ENCODE results near the gene GKN1.
"Not testable (repeated sequence)": the region's sequence is repeated elsewhere in the genome, so short reads cannot be mapped to it uniquely, and the experiment has no call there.

The GKN1 gene

DNA sequence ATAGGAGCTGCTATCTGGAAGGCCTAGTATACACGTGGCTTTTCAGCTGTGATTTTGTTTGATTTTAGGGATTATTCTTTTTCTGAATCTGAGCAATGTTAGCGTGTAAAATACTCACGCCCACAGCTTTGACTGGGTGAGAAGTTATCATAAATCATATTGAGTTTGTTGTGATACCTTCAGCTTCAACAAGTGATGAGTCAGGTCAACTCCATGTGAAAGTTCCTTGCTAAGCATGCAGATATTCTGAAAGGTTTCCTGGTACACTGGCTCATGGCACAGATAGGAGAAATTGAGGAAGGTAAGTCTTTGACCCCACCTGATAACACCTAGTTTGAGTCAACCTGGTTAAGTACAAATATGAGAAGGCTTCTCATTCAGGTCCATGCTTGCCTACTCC lies at the start of gene GKN1:
Gene GKN1, plus strand, starts transcription at position 386 of the 400 bp plus-strand sequence. CDS start 42 bp downstream, outside the sequence.
- no peak for DNase-seq

DNA sequence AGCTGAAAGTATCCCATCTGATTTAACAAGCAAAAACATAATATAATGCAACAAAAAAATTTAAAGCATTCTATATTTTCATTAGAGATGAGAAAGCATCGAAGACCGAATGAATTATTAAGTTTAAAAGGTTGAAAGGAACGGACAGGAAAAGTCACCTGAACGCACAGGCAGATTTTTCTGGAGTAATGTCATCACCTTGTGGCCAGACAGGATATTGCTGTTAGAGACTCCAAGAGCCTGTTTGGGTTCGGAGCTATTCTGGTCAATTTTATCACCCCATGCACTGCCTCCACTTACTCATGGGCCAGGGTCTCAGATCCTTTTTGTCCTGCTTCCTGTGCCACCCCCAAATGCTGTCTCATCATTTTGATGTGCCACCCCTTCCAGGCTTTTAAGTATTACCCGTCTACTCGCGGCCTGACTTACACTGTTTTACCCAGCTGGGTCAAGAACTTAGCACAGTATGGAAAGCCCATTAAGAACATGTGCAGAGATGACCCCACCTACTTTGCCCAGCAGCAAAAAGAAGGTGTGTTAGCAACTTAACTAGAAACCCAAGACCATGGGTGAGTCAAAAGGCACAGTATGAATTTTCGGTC lies 49.0 kb upstream of the GKN1 start:
- peak; percentile 20 for DNase-seq

DNA sequence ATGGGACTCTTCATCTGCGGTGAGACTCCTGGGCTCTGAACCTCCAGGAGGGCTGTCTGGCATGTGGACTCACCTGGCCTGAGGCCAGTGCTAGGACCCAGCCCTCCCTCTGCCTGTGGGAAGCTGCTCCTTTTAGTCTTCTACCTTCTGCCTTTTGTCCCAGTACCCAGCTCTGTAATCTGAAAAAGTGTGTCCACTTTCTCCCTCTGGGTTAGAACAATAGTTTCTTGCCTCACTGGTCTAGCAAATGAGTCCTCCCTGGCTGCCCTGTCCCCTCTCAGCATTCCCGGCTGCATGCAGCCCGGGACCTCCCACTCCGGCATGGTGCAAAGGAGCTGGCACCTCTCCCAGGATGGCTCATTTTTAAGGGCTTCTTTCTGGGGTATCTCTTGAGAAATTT lies 47.6 kb upstream of the GKN1 start:
- no peak for DNase-seq

GRCh38 chr2:68931149-68931711 lies 43.2 kb upstream of the GKN1 start:
- DNase-seq, result no peak

- no peak for DNase-seq
These were observed 42.6 kb upstream of the GKN1 start for GRCh38 chr2:68931799-68932198.

DNA sequence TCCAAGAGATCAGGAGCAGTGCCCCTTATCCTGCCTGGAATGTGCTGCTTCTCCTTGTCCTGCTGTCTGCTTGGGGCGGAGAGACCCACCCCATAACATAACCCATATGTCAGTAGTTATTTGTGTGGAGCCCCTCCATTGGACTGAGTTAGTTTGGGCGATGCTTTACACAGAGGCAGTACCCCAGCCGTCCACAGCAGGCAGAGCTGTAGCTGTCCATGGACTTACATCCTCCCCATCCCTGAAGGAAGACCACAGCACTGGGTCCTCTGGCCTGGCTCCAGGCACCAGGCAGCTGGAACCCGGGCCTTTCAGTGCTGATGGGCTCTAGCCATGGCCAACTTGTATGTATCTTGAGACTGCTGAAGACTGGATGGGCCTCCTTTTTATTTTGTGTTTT lies 42.0 kb upstream of the GKN1 start:
- DNase-seq, result no peak

DNA sequence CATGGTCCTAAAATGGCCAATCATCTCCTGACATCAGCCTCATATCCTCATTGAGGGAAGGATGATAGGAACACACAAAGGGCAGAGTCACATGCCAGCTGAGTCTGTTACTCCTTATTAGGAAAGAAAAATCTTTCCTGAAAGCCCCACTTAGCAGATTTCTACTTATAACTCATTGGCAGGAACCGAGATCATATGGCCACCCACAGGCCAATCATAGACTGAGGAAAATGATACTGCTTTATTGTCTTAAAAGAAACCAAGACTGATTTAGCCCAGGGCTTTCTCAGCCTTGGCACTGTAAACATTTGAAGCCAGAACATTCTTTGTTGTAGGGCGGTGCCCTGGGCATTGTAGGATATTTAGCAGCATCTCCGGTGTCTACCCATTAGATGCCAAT lies 40.4 kb upstream of the GKN1 start:
- no peak for DNase-seq

GRCh38 chr2:68935471-68935870 lies 39.0 kb upstream of the GKN1 start:
- no peak for DNase-seq

DNA sequence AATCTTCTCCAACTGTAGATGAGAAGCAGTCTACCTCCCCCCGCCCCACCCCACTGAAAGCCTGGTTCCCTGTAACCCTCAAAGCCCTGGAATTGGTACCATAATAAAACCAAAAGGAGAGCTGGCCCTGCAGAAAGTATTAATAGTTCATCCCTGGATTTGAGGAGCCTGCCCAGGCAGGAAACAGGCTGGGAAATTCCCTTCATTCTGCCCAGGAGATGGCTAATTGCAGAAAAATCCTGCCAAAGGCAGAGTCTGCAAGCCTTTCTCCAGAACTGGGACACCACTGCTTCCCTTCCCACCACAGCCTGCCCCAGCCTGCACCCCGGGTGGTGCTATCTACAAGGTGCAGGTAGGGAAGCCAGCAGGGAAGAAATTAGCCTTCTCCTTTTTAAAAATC lies 38.0 kb upstream of the GKN1 start:
- no peak for DNase-seq

DNA sequence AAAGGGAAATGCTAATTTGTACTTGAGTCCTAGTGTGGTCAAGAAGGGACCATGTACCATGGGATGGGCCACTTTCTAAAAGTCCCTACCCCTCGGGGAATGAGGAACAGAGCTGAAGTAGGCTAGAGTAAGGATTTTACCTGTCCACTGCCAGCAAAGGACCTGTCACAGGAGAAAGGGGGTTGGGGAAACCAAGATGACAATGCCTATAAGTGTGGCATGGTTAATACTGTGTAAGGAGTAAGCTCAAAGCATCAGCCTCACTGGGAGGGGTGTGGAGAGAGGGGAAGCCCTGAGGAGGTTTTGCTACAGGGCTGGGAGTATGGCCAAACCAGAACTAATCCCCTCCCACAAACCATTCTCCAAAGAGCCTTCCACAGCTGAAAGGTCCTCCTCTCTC lies 37.5 kb upstream of the GKN1 start:
- no peak for DNase-seq

DNA sequence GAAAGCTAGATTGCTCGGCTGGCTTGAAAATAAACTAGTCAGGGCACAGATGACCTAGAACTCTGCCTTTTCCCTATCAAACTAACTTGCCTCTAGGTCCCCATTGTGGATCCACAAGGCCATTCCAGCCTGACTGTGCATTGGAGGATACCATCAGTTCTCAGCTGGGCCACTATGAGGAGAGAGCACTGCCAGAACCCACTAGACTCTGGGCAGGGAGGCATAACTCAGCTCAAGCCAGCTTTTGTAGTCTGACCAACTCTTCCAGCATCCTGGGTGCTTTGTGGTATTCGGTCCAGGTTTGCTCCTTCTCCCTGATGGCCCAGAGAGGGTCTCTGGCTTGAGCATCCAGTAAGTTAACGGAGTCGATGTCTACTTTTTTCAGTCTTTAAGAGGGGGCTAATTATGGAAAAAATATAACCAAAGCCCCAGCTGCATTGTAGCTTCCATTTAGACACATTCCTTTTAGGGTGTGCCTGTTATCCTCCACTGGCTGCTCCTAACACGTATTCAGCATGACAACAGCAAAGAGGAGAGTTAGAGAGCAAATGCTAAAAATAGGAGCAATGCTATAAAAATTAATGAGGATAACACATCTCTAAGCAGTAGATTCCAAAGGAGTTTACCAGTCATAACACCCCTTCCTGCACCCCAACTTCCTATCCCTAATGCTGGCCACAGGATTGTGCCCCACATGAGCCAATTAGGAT lies 36.9 kb upstream of the GKN1 start:
- no peak for DNase-seq

- no peak for DNase-seq
These were observed 35.5 kb upstream of the GKN1 start for GRCh38 chr2:68938938-68939337.

GRCh38 chr2:68939962-68940361 lies 34.5 kb upstream of the GKN1 start:
- no peak for DNase-seq

DNA sequence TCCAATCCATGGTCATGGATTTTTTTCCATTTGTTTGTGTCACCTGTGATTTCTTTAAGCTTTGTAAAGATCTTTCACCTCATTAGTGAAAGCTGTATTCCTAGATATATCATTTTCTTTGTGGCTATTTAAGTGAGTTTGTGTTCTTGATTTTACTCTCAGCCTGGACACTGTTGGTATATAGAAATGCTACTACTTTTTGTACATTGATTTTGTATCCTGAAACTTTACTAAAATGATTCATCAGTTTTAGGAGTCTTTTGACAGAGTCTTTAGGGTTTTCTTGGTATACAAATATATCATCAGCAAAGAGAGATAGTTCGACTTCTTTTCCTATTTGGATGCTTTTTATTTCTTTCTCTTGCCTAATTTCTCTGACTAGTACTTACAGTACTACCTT lies 34.1 kb upstream of the GKN1 start:
- no peak for DNase-seq

- DNase-seq, result no peak
These were observed 31.6 kb upstream of the GKN1 start for GRCh38 chr2:68942827-68943226.

- peak; percentile 38 for DNase-seq
These were observed 30.6 kb upstream of the GKN1 start for GRCh38 chr2:68943581-68944568.

- peak; percentile 35 for DNase-seq
These were observed 28.3 kb upstream of the GKN1 start for GRCh38 chr2:68946117-68946516.

DNA sequence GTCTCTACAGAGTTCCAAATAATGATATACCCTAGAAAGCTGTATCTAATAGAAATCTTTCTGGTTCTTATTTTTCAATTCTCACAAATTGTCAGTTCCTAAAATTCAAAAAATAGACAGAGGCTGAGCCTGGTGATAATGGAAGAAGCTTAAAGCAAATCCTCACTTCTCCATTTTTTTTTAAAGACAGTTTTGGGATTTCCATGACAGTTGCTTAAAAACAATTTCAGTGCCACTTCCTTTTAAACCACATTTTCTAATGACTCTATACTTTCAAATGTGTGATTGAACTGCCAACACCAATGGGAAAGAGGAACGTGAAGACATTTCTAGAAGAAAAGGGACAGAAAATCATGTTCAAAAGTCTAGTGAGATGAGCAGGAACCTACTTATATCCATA lies 25.7 kb upstream of the GKN1 start:
- peak; percentile 95 for DNase-seq

DNA sequence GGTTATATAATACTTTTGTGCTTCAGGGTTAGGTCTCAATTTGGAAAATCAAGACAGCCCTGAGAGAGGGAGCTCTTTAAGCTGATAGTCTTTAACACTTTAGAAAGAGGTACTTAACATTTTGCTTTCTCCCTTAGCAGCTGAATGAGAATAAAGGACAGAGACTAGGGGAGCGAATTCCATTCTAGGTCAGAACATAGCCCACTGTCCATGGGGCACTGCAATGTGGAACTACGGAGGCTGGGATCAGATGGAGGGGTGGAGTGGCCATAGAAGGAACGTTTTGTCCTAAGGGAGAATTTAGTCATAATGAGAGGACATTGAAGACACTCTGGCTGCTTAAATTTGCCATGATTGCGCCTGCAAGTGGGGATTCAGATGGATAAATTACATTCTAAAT lies 22.5 kb upstream of the GKN1 start:
- DNase-seq, result no peak

GRCh38 chr2:68952887-68953521 lies 21.4 kb upstream of the GKN1 start, which contains the start of gene GKN2:
Gene GKN2, minus strand, starts transcription at chr2:68952893. Its CDS starts 32 bp downstream, at chr2:68952861.
- DNase-seq, result no peak

DNA sequence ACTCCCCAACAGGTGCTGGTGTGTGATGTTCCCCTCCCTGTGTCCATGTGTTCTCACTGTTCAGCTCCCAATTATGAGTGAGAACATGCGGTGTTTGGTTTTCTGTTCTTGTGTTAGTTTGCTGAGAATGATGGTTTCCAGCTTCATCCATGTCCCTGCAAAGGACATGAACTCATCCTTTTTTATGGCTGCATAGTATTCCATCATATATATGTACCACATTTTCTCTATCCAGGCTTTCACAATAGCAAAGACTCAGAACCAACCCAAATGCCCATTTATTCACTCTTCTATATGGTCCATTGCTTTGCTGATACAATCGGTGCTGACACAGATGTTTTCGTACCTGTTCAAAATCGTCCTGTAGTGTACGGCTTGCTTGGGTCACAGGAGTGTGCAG lies 19.0 kb upstream of the GKN1 start:
- DNase-seq, result not testable (repeated sequence)

DNA sequence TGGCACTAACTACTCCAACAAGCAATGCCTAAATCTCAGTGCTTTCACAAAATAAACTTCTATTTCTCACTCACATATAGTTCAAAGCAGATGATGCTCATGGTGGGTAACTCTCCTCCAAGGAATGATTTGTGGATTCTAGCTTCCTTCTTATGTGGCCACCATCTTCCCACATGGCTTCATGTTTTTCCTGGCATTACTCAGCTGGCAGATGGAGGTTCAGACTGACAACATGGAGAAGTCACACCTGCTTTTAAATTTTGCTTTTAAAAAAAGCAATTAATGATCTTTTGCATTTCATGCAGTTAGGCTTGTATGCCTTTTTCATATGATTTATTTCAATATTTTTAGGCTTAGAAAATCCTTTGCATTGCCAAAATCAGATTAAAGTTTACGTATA lies 15.4 kb upstream of the GKN1 start:
- DNase-seq, result no peak

DNA sequence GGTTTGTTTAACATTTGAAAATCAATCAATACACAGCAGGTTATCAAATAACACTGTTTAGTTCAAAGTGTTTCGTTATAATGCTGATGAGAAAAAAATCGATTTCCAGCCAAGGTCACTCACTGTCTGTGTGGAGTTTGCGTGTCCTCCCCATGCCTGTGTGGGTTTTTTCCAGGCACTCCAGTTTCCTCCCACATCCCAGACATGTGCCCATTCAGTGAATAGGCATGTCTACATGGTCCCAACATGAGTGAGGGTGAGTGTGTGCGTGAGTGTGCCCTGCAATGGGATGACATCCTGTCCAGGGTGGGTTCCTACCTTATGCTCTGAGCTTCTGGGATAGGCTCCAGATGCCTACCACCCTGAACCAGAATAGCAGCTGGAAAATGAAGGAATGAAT lies 13.1 kb upstream of the GKN1 start:
- no peak for DNase-seq

All from MV-4-11 (cell line).